ENCODE results near the gene FUT1.
"Not testable (repeated sequence)": the region's sequence is repeated elsewhere in the genome, so short reads cannot be mapped to it uniquely, and the experiment has no call there.

FUT1 gene

GRCh38 chr19:48752496-48753365, at the start of gene FUT1:
Gene FUT1 (minus strand): TSS chr19:48752641. CDS start chr19:48751281, 1,360 bp downstream.
- no peak for DNase-seq

- no peak for DNase-seq
Observed at GRCh38 chr19:48799358-48800300, 47.2 kb upstream of the FUT1 start.

- DNase-seq, result no peak
Observed at GRCh38 chr19:48798937-48799336, 46.5 kb upstream of the FUT1 start.

GRCh38 chr19:48797103-48797502, 44.7 kb upstream of the FUT1 start:
- DNase-seq, result no peak

GRCh38 chr19:48796298-48797083, 44.0 kb upstream of the FUT1 start:
- DNase-seq, result no peak

GRCh38 chr19:48795685-48796070, 43.2 kb upstream of the FUT1 start:
- DNase-seq, result no peak

GRCh38 chr19:48795055-48795684, 42.7 kb upstream of the FUT1 start:
- DNase-seq, result peak; percentile 66

GRCh38 chr19:48794291-48794690, 41.9 kb upstream of the FUT1 start:
- DNase-seq, result no peak

GRCh38 chr19:48793271-48793670, 40.8 kb upstream of the FUT1 start:
- DNase-seq, result no peak

- DNase-seq, result not testable (repeated sequence)
Observed at GRCh38 chr19:48787331-48787730, 34.9 kb upstream of the FUT1 start.

GRCh38 chr19:48786422-48786821, 34.0 kb upstream of the FUT1 start:
- DNase-seq, result not testable (repeated sequence)

GRCh38 chr19:48784527-48784926, 32.1 kb upstream of the FUT1 start:
- DNase-seq, result no peak

GRCh38 chr19:48780631-48781391, 28.4 kb upstream of the FUT1 start:
- no peak for DNase-seq

GRCh38 chr19:48779636-48780035, 27.2 kb upstream of the FUT1 start:
- no peak for DNase-seq

- no peak for DNase-seq
Observed at GRCh38 chr19:48777720-48778119, 25.3 kb upstream of the FUT1 start.

- DNase-seq, result no peak
Observed at GRCh38 chr19:48777139-48777538, 24.7 kb upstream of the FUT1 start.

GRCh38 chr19:48772503-48772953, 20.1 kb upstream of the FUT1 start:
- no peak for DNase-seq

GRCh38 chr19:48770734-48771472, 18.5 kb upstream of the FUT1 start:
- DNase-seq, result no peak

- DNase-seq, result no peak
Observed at GRCh38 chr19:48770266-48770665, 17.8 kb upstream of the FUT1 start.

GRCh38 chr19:48768994-48769713, 16.7 kb upstream of the FUT1 start:
- DNase-seq, result no peak
